ENCODE data around the gene NSMF. TPM values are rescaled to one million over a fixed set of nuclear protein-coding genes. Genes with fewer than 3 reads are reported as not detected.
"Not testable (repeated sequence)": the region's sequence is repeated elsewhere in the genome, so short reads cannot be mapped to it uniquely, and the experiment has no call there.

The NSMF gene
- total RNA-seq, 1 donor from 2014 or later: 8.7 TPM

- DNase-seq (ENCODE audit: low spot score): peak; percentile 19
Measured at GRCh38 chr9:137411645-137412380, 47.3 kb downstream of the NSMF start.

DNA sequence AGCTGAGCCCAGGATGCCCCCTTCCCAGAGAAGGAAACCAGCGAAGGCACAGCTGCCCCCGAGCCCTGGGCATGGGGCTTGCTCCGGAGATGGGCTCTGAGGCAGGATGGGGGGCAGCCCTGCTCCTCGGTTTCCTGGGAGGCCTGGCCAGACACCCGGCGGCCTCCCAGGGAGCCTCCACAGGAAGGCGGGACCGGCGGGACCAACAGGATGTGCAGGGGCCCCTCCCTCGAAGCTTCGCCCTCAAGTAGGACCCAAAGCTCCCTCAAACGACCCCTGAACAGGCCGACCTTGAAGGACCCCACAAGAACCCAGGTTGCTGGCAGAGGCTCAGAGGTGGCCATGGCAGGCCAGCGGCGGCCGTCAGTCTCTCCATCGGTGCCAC lies 47.9 kb downstream of the NSMF start:
- DNase-seq (ENCODE audit: low spot score): no peak

GRCh38 chr9:137410891-137411249 lies 48.3 kb downstream of the NSMF start:
- DNase-seq (ENCODE audit: low spot score): no peak

- DNase-seq (ENCODE audit: low spot score): not testable (repeated sequence)
Measured at GRCh38 chr9:137410236-137410890, 48.8 kb downstream of the NSMF start.

DNA sequence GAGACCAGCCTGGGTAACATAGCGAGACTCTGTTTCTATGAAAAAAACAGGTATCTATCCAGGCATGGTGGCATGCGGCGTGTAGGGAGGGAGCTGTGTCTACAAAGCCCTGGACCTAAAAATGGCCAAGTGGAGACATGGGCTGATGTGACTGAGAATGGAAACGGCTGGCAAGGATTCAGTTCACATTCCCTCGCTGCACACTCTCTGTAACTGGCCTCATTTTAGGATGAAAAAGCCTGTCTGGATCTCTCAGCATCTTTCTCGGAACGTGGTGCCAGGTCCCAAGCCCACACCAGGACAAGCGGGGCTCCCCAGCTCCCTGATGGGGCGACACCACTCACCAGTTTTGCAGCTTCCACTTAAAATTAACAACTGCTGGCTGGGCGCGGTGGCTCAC lies 49.6 kb downstream of the NSMF start:
- no peak for DNase-seq (ENCODE audit: low spot score)

DNA sequence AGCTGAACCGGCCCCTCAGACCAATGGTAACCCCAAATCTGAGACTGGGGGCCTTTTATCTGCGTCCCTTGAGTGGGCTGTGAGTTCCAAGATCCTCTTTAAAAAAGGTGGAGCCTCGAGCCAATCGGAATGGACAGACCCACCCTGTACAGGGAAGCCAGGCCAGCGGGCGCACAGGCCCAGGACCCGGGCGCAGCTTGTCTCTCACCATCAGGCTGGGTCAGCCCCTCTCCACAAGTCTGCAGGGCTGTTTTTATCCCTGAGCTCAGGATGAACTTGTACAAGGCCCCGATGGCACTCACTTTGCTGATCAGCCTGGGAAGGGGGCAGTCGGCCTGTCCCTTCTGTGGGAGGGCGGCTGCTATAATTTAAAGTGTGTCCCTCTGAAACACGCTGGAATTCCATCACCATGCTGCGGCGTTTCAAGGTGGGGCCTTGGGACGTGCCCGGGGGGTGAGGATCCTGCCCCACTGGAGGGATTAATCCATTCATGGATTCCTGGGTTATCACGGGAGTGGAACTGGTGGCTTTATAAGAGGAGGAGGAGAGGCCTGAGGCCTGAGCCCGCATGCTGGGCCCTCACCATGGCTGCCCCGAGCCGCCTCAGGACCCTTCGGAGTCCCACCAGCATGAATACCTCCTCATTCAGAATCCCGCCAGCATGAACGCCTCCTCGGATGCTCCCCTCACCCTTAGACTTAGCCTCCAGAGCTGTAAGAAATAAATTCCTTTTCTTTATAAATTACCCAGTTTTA lies 50.3 kb downstream of the NSMF start:
- DNase-seq (ENCODE audit: low spot score): no peak

DNA sequence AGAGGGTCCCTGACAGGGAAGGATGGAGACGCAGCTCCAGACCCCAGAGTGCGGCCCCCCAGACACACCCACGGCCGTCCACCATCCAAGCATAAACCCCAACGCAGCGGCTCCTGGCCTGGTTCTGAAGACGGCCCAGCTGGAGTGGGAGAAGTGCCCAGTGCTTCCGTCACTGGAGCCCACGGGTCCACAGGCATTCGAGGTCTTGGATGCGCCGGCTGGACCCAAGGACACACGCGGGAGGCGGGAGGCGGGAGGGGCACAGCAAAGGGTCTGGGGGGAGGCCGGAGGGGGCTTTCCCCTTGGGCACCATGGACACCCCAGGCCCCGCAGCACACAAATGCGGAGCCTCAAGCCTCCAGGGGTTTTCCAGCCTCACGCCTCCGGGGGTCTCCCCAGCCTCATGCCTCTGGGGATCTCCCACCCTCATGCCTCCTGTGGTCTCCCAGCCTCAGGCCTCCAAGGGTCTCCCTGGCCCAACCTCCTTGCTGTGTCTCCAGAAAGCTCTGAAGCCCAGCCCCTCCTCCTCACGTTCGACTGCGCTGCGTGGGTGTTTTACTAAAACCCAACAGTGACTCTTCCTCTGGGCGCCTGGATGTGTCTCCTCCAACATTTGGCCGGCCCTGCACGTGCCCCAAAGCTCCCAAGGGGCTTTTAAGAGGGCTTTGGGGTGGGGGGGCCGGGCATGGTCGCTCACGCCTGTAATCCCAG lies 51.4 kb downstream of the NSMF start:
- no peak for DNase-seq (ENCODE audit: low spot score)

DNA sequence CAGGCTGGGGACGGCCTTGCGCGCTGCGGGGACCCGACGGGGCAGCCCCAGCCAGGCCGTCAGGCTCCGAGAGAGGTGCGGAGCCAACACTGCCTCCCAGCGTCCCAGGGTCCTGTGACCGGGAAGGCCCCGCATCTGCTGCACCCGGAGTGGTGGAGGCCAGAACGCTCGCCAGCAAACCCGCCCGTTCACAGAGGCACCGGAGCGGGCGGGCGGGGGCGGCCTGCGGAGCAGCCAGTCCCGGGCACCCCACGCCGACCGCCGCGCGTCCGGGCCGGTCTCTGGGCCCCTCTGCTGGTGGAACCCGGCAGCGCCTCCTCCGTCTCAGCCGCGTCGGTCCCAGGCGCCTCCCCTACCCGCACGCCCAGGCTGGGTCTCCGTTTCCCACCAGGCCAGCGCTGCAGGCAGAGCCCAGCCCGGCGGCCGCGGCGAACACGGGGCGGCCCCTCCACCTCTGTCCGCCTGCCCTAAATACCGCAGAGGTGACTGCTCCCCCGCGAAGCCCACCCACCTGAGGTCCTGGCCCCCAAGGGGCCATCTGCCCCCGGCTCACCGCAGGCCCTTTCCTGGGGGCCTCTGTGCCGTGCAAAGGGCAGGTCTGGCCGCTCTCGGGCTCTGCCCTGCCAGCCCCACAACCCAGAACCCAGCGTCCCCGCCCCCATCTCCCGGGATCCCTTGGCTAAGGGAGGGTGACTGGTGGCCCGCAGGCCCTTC lies 52.1 kb downstream of the NSMF start:
- DNase-seq (ENCODE audit: low spot score): peak; percentile 55

- DNase-seq (ENCODE audit: low spot score): no peak
Measured at GRCh38 chr9:137406085-137406760, 52.9 kb downstream of the NSMF start.

GRCh38 chr9:137405677-137406081 lies 53.5 kb downstream of the NSMF start:
- no peak for DNase-seq (ENCODE audit: low spot score)

DNA sequence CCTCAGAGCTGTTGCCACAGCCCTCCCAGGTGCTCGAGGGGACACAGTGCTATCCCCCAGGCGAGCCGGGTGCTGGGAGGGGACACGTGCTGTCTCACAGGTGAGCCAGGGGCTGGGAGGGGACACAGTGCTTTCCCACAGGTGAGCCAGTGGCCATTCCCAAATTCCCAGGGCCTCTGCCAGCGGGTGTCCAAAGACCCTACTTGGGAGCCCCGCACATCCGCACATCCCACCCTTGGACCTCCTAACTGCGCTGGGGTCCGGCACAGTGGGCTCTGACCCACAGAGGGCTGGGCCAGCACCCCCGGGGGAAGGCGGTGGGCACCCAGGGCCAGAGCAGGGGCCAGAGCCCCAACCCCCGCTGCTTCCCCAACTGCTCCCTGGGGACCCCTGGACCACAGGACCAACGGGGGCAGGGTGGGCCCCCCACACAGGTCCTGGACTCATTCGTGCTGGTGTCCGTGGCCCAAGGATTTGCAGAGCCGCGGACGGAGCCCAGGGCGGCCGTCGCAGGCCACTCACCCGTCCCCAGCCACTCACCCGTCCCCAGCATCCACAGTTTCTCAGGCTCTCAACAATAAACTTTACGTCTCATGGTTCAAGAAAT lies 54.1 kb downstream of the NSMF start:
- DNase-seq (ENCODE audit: low spot score): no peak

GRCh38 chr9:137403269-137403668 lies 55.9 kb downstream of the NSMF start:
- DNase-seq (ENCODE audit: low spot score): no peak

- no peak for DNase-seq (ENCODE audit: low spot score)
Measured at GRCh38 chr9:137402746-137403145, 56.4 kb downstream of the NSMF start.

- no peak for DNase-seq (ENCODE audit: low spot score)
Measured at GRCh38 chr9:137398561-137399468, 60.3 kb downstream of the NSMF start.

DNA sequence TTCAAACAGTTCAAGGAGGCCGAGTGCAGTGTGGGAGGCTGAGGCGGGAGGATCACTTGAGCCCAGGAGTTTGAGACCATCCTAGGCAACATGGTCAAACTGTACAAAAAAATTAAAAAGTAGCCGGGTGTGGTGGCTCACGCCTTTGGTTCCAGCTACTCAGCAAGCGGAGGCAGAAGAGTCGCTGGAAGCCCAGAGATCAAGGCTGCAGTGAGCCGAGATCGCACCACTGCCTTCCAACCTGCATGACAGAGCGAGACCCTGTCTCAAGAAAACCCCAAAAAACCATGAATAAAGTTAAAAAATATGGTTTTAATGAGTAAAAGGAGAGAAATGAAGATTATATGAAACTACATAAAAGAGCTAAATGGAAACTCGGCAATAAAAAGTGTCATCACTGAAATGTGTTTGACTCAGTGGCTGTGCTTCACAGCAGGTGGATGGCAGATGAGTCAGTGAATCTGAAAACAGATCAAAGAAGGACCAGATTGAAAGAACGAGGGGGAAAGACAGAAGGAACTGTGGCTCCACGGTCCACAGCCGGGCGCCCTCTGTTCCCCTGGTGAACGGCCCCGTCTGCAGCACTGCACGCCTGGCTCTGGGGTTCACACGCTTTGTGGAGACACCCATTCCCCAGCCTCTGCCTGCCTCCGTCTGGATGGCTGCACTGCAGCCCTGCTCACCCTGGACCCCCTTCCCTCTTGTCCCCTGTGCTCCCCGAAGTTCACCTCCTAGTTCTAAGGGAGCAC lies 61.3 kb downstream of the NSMF start:
- no peak for DNase-seq (ENCODE audit: low spot score)

All from umbilical cord (tissue), 2 donors.